Measurements from ENCODE around the gene ENC1. TPM values are rescaled to one million over a fixed set of nuclear protein-coding genes. Genes with fewer than 3 reads are reported as not detected.

Gene ENC1
- total RNA-seq, 1 experiment from 2014 or later = 30.0 TPM

GRCh38 chr5:74660873-74661272 is 20.3 kb upstream of the ENC1 start:
- Histone ChIP-seq H4K20me1 (ENCODE audit: insufficient read depth) (no peaks in the 10 kb centered on the region), H3K9ac (ENCODE audit: low read length) (no peak overlapping the region), H3K4me3 (replicated peaks in 1 of 2; ENCODE audit: low read depth in 1 of 2, low read length in 2 of 2) (no peak overlapping the region), H3K9me2 (ENCODE audit: insufficient read depth) (no peaks in the 10 kb centered on the region), H3K36me3 (ENCODE audit: control insufficient read depth in 1 of 2, insufficient read depth in 2 of 2, low read length in 2 of 2) (no peaks in the 10 kb centered on the region), H2AFZ (ENCODE audit: low read depth, low read length, poor library complexity, severe bottlenecking) (no peak overlapping the region), H3K27ac (ENCODE audit: low read depth, low read length) (no peak overlapping the region), H3K27me3 (ENCODE audit: insufficient read depth, low read length) (no peaks in the 10 kb centered on the region), H3K79me2 (ENCODE audit: insufficient read depth, low read length) (no peaks in the 10 kb centered on the region), H3K4me2 (ENCODE audit: low read length) (no peak overlapping the region), H3K4me1 (ENCODE audit: control insufficient read depth in 1 of 2, insufficient read depth in 2 of 2, low read length in 2 of 2) (no peaks in the 10 kb centered on the region; a peak in 1 of 4 replicates), H3K9me3 (ENCODE audit: control insufficient read depth in 1 of 2, insufficient read depth in 1 of 2, low read depth in 1 of 2, low read length in 2 of 2) (no peaks in the 10 kb centered on the region; a peak in 1 of 4 replicates)
- ChIA-PET CTCF (interaction anchor here (1.5 kb wide), 1 partner anchor 19 kb away, joined by 3 read pairs; no protein-coding TSS in a partner anchor), POLR2A (no interaction called here), RAD21 (ENCODE audit: low non-redundant PET in 1 of 2, low total read pairs in 2 of 2, uncharacterized antibody in 2 of 2, unreplicated experiment in 2 of 2) (interaction anchor here in 1 of 2 experiments (0.7 kb wide), 1 partner anchor 11 kb away, joined by 5 read pairs; no protein-coding TSS in a partner anchor)
- no peak for DNase-seq (ENCODE audit: low read depth, low spot score)
- no TSS peak for BruUV-seq (replicated peaks)
- ATAC-seq = no peak
- intact Hi-C loops (cut with micrococcal nuclease) = no loop called here
- TF ChIP-seq, protein P1, sequence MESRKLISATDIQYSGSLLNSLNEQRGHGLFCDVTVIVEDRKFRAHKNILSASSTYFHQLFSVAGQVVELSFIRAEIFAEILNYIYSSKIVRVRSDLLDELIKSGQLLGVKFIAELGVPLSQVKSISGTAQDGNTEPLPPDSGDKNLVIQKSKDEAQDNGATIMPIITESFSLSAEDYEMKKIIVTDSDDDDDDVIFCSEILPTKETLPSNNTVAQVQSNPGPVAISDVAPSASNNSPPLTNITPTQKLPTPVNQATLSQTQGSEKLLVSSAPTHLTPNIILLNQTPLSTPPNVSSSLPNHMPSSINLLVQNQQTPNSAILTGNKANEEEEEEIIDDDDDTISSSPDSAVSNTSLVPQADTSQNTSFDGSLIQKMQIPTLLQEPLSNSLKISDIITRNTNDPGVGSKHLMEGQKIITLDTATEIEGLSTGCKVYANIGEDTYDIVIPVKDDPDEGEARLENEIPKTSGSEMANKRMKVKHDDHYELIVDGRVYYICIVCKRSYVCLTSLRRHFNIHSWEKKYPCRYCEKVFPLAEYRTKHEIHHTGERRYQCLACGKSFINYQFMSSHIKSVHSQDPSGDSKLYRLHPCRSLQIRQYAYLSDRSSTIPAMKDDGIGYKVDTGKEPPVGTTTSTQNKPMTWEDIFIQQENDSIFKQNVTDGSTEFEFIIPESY (IDR thresholded peaks at IDR 0.05; ENCODE audit: extremely low read depth, insufficient replicate concordance, low read length) = no peak
- TF ChIP-seq, protein P2, sequence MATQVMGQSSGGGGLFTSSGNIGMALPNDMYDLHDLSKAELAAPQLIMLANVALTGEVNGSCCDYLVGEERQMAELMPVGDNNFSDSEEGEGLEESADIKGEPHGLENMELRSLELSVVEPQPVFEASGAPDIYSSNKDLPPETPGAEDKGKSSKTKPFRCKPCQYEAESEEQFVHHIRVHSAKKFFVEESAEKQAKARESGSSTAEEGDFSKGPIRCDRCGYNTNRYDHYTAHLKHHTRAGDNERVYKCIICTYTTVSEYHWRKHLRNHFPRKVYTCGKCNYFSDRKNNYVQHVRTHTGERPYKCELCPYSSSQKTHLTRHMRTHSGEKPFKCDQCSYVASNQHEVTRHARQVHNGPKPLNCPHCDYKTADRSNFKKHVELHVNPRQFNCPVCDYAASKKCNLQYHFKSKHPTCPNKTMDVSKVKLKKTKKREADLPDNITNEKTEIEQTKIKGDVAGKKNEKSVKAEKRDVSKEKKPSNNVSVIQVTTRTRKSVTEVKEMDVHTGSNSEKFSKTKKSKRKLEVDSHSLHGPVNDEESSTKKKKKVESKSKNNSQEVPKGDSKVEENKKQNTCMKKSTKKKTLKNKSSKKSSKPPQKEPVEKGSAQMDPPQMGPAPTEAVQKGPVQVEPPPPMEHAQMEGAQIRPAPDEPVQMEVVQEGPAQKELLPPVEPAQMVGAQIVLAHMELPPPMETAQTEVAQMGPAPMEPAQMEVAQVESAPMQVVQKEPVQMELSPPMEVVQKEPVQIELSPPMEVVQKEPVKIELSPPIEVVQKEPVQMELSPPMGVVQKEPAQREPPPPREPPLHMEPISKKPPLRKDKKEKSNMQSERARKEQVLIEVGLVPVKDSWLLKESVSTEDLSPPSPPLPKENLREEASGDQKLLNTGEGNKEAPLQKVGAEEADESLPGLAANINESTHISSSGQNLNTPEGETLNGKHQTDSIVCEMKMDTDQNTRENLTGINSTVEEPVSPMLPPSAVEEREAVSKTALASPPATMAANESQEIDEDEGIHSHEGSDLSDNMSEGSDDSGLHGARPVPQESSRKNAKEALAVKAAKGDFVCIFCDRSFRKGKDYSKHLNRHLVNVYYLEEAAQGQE (IDR thresholded peaks at IDR 0.05; ENCODE audit: low read depth) = no peak
- TF ChIP-seq SRF (IDR thresholded peaks at IDR 0.05; ENCODE audit: low read depth) (no peak), TCF7L2 (IDR thresholded peaks at IDR 0.05; ENCODE audit: borderline replicate concordance, extremely low read depth, insufficient read depth, insufficient read length) (no peak), EGR1 (IDR thresholded peaks at IDR 0.05; ENCODE audit: low read depth) (no peak), POLR2AphosphoS5 (IDR thresholded peaks at IDR 0.05; ENCODE audit: low read depth, low read length) (no peak), EZH2phosphoT487 (IDR thresholded peaks at IDR 0.05; ENCODE audit: borderline replicate concordance) (no peak), EZH2 (IDR thresholded peaks at IDR 0.05) (no peak), POLR2A (IDR thresholded peaks at IDR 0.05; ENCODE audit: borderline replicate concordance, extremely low read depth, insufficient read depth, insufficient read length) (no peak), CBX3 (IDR thresholded peaks at IDR 0.05; ENCODE audit: low read depth) (no peak), CEBPB (IDR thresholded peaks at IDR 0.05; ENCODE audit: low read depth) (no peak), ELF1 (IDR thresholded peaks at IDR 0.05; ENCODE audit: borderline replicate concordance, low read depth) (no peak), JUND (IDR thresholded peaks at IDR 0.05) (no peak), YY1 (IDR thresholded peaks at IDR 0.05; ENCODE audit: extremely low read depth, insufficient replicate concordance, low read depth, low read length) (no peak)
- TF ChIP-seq, protein P3, sequence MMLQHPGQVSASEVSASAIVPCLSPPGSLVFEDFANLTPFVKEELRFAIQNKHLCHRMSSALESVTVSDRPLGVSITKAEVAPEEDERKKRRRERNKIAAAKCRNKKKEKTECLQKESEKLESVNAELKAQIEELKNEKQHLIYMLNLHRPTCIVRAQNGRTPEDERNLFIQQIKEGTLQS (IDR thresholded peaks at IDR 0.05) = no peak
- TF ChIP-seq, protein P4, sequence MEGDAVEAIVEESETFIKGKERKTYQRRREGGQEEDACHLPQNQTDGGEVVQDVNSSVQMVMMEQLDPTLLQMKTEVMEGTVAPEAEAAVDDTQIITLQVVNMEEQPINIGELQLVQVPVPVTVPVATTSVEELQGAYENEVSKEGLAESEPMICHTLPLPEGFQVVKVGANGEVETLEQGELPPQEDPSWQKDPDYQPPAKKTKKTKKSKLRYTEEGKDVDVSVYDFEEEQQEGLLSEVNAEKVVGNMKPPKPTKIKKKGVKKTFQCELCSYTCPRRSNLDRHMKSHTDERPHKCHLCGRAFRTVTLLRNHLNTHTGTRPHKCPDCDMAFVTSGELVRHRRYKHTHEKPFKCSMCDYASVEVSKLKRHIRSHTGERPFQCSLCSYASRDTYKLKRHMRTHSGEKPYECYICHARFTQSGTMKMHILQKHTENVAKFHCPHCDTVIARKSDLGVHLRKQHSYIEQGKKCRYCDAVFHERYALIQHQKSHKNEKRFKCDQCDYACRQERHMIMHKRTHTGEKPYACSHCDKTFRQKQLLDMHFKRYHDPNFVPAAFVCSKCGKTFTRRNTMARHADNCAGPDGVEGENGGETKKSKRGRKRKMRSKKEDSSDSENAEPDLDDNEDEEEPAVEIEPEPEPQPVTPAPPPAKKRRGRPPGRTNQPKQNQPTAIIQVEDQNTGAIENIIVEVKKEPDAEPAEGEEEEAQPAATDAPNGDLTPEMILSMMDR (IDR thresholded peaks at IDR 0.05 in 2 of 3, conservative IDR thresholded peaks at IDR 0.05 in 1 of 3; ENCODE audit: borderline replicate concordance in 1 of 3, insufficient read depth in 1 of 3, low read depth in 2 of 3, low read length in 2 of 3) = no peak

All from HCT116 (cell line).